ENCODE data around the gene RAB7B. TPM values are rescaled to one million over a fixed set of nuclear protein-coding genes. Genes with fewer than 3 reads are reported as not detected.
"Not testable (repeated sequence)": the region's sequence is repeated elsewhere in the genome, so short reads cannot be mapped to it uniquely, and the experiment has no call there.

RAB7B gene
- total RNA-seq, 1 experiment from 2014 or later: 0.55 TPM

GRCh38 chr1:205998457-205999241 lies 4.5 kb downstream of the RAB7B start:
- H3K36me3 ChIP-seq: no peaks in the 10 kb centered on the region
- DNase-seq (ENCODE audit: low read depth in 1 of 2, low spot score in 2 of 2): no peak
- H3K4me3 ChIP-seq: no peak overlapping the region
- peaks cover 23% of the 10 kb centered on the region for H3K4me1 ChIP-seq (replicated peaks)
- H3K27me3 ChIP-seq (replicated peaks): no peaks in the 10 kb centered on the region
- no peak overlapping the region for H3K27ac ChIP-seq
- H3K9me3 ChIP-seq (replicated peaks): no peaks in the 10 kb centered on the region; the same call in 1 of the 2 replicates

GRCh38 chr1:205996641-205997040 lies 6.6 kb downstream of the RAB7B start:
- H3K36me3 ChIP-seq; H3K27me3 ChIP-seq (replicated peaks); H3K27ac ChIP-seq; DNase-seq (ENCODE audit: low read depth in 1 of 2, low spot score in 2 of 2); H3K4me3 ChIP-seq; H3K9me3 ChIP-seq (replicated peaks): not testable (repeated sequence)
- H3K4me1 ChIP-seq (replicated peaks): peaks cover 11% of the 10 kb centered on the region

- no peak for DNase-seq (ENCODE audit: low read depth in 1 of 2, low spot score in 2 of 2)
- no peaks in the 10 kb centered on the region for H3K4me1 ChIP-seq (replicated peaks)
- H3K9me3 ChIP-seq (replicated peaks): no peaks in the 10 kb centered on the region; the same call in 1 of the 2 replicates
- H3K27ac ChIP-seq: no peak overlapping the region
- H3K4me3 ChIP-seq: no peak overlapping the region
- no peaks in the 10 kb centered on the region for H3K36me3 ChIP-seq
- no peaks in the 10 kb centered on the region for H3K27me3 ChIP-seq (replicated peaks)
These were observed 8.8 kb downstream of the RAB7B start for GRCh38 chr1:205994346-205994745.

GRCh38 chr1:205993068-205993467 lies 10.1 kb downstream of the RAB7B start:
- Histone ChIP-seq H3K27ac (no peak overlapping the region), H3K4me3 (no peak overlapping the region), H3K4me1 (replicated peaks) (no peaks in the 10 kb centered on the region), H3K9me3 (replicated peaks) (no peaks in the 10 kb centered on the region; the same call in 1 of the 2 replicates), H3K36me3 (no peaks in the 10 kb centered on the region), H3K27me3 (replicated peaks) (no peaks in the 10 kb centered on the region)
- DNase-seq (ENCODE audit: low read depth in 1 of 2, low spot score in 2 of 2): no peak

GRCh38 chr1:205992218-205992882 lies 10.8 kb downstream of the RAB7B start:
- Histone ChIP-seq H3K4me1 (replicated peaks) (no peaks in the 10 kb centered on the region), H3K27ac (no peak overlapping the region), H3K36me3 (no peaks in the 10 kb centered on the region), H3K9me3 (replicated peaks) (no peaks in the 10 kb centered on the region; the same call in 1 of the 2 replicates), H3K4me3 (no peak overlapping the region), H3K27me3 (replicated peaks) (no peaks in the 10 kb centered on the region)
- no peak for DNase-seq (ENCODE audit: low read depth in 1 of 2, low spot score in 2 of 2)

- Histone ChIP-seq H3K27ac (no peak overlapping the region), H3K4me3 (no peak overlapping the region), H3K27me3 (replicated peaks) (no peaks in the 10 kb centered on the region; the same call in 1 of the 2 replicates), H3K36me3 (no peaks in the 10 kb centered on the region), H3K4me1 (replicated peaks) (no peaks in the 10 kb centered on the region), H3K9me3 (replicated peaks) (no peaks in the 10 kb centered on the region)
- DNase-seq (ENCODE audit: low read depth in 1 of 2, low spot score in 2 of 2): no peak
These were observed 12.0 kb downstream of the RAB7B start for GRCh38 chr1:205991237-205991636.

- H3K4me3 ChIP-seq: no peak overlapping the region
- DNase-seq (ENCODE audit: low read depth in 1 of 2, low spot score in 2 of 2): no peak
- no peaks in the 10 kb centered on the region; the same call in 1 of the 2 replicates for H3K27me3 ChIP-seq (replicated peaks)
- no peak overlapping the region for H3K27ac ChIP-seq
- no peaks in the 10 kb centered on the region for H3K9me3 ChIP-seq (replicated peaks)
- H3K4me1 ChIP-seq (replicated peaks): no peaks in the 10 kb centered on the region
- no peaks in the 10 kb centered on the region for H3K36me3 ChIP-seq
These were observed 13.0 kb downstream of the RAB7B start for GRCh38 chr1:205990226-205990625.

- Histone ChIP-seq H3K4me3 (no peak overlapping the region), H3K9me3 (replicated peaks) (no peaks in the 10 kb centered on the region), H3K27me3 (replicated peaks) (no peaks in the 10 kb centered on the region; the same call in 1 of the 2 replicates), H3K36me3 (no peaks in the 10 kb centered on the region), H3K27ac (no peak overlapping the region), H3K4me1 (replicated peaks) (no peaks in the 10 kb centered on the region)
- DNase-seq (ENCODE audit: low read depth in 1 of 2, low spot score in 2 of 2): no peak
These were observed 13.4 kb downstream of the RAB7B start for GRCh38 chr1:205989786-205990185.

GRCh38 chr1:205988585-205988995 lies 14.6 kb downstream of the RAB7B start:
- H3K36me3 ChIP-seq: no peaks in the 10 kb centered on the region
- no peaks in the 10 kb centered on the region; the same call in 1 of the 2 replicates for H3K27me3 ChIP-seq (replicated peaks)
- H3K27ac ChIP-seq: no peak overlapping the region
- H3K4me3 ChIP-seq: no peak overlapping the region
- no peaks in the 10 kb centered on the region for H3K9me3 ChIP-seq (replicated peaks)
- no peaks in the 10 kb centered on the region for H3K4me1 ChIP-seq (replicated peaks)
- DNase-seq (ENCODE audit: low read depth in 1 of 2, low spot score in 2 of 2): no peak

GRCh38 chr1:205986861-205987260 lies 16.3 kb downstream of the RAB7B start:
- no peak for DNase-seq (ENCODE audit: low read depth in 1 of 2, low spot score in 2 of 2)
- no peaks in the 10 kb centered on the region for H3K4me1 ChIP-seq (replicated peaks)
- no peaks in the 10 kb centered on the region; the same call in 1 of the 2 replicates for H3K27me3 ChIP-seq (replicated peaks)
- no peaks in the 10 kb centered on the region for H3K36me3 ChIP-seq
- H3K27ac ChIP-seq: no peak overlapping the region
- no peak overlapping the region for H3K4me3 ChIP-seq
- no peaks in the 10 kb centered on the region for H3K9me3 ChIP-seq (replicated peaks)

- no peaks in the 10 kb centered on the region; the same call in 1 of the 2 replicates for H3K27me3 ChIP-seq (replicated peaks)
- no peak for DNase-seq (ENCODE audit: low read depth in 1 of 2, low spot score in 2 of 2)
- no peak overlapping the region for H3K27ac ChIP-seq
- no peaks in the 10 kb centered on the region for H3K9me3 ChIP-seq (replicated peaks)
- H3K4me1 ChIP-seq (replicated peaks): no peaks in the 10 kb centered on the region
- no peak overlapping the region for H3K4me3 ChIP-seq
- H3K36me3 ChIP-seq: no peaks in the 10 kb centered on the region
These were observed 16.9 kb downstream of the RAB7B start for GRCh38 chr1:205986292-205986691.

GRCh38 chr1:205985330-205986005 lies 17.7 kb downstream of the RAB7B start:
- Histone ChIP-seq H3K27ac (no peak overlapping the region), H3K9me3 (replicated peaks) (no peaks in the 10 kb centered on the region), H3K4me1 (replicated peaks) (no peaks in the 10 kb centered on the region), H3K27me3 (replicated peaks) (no peaks in the 10 kb centered on the region; the same call in 1 of the 2 replicates), H3K36me3 (no peaks in the 10 kb centered on the region), H3K4me3 (no peak overlapping the region)
- no peak for DNase-seq (ENCODE audit: low read depth in 1 of 2, low spot score in 2 of 2)

- Histone ChIP-seq H3K27ac (no peak overlapping the region), H3K36me3 (no peaks in the 10 kb centered on the region), H3K4me1 (replicated peaks) (no peaks in the 10 kb centered on the region), H3K27me3 (replicated peaks) (no peaks in the 10 kb centered on the region; the same call in 1 of the 2 replicates), H3K9me3 (replicated peaks) (no peaks in the 10 kb centered on the region), H3K4me3 (no peak overlapping the region)
- DNase-seq (ENCODE audit: low read depth in 1 of 2, low spot score in 2 of 2): peak; percentile 25 to 61
These were observed 19.1 kb downstream of the RAB7B start for GRCh38 chr1:205983925-205984725.
